Subcutaneous adipose tissue (tissue), 4 donors: Measurements from ENCODE around the gene UBL7. TPM values are rescaled to one million over a fixed set of nuclear protein-coding genes. Genes with fewer than 3 reads are reported as not detected.

Experiments
- CTCF ChIP-seq: fragments of 450-650 bp; IDR thresholded peaks from one replicate; pipeline ENCODE4 v1.5.1; 2016; ENCODE audit warnings: low read depth, mild to moderate bottlenecking, control low read depth, antibody characterized with exemption, moderate library complexity
- total RNA-seq, 4 donors: library from RNA; depleted of rRNA; stranded (reverse); fragments of >200 nt; gene quantifications; one replicate each; pipeline ENCODE4 v1.1.0, GENCODE V29; 2016

The UBL7 gene
- total RNA-seq, 4 donors from 2014 or later = 31.1 to 38.4 (median 38.2) TPM

- TF ChIP-seq CTCF = no peak
Observed at GRCh38 chr15:74423431-74424257, 37.3 kb downstream of the UBL7 start.

GRCh38 chr15:74422652-74423430 is 38.1 kb downstream of the UBL7 start:
- TF ChIP-seq CTCF = no peak

- TF ChIP-seq CTCF = no peak
Observed at GRCh38 chr15:74422265-74422651, 38.7 kb downstream of the UBL7 start.

DNA sequence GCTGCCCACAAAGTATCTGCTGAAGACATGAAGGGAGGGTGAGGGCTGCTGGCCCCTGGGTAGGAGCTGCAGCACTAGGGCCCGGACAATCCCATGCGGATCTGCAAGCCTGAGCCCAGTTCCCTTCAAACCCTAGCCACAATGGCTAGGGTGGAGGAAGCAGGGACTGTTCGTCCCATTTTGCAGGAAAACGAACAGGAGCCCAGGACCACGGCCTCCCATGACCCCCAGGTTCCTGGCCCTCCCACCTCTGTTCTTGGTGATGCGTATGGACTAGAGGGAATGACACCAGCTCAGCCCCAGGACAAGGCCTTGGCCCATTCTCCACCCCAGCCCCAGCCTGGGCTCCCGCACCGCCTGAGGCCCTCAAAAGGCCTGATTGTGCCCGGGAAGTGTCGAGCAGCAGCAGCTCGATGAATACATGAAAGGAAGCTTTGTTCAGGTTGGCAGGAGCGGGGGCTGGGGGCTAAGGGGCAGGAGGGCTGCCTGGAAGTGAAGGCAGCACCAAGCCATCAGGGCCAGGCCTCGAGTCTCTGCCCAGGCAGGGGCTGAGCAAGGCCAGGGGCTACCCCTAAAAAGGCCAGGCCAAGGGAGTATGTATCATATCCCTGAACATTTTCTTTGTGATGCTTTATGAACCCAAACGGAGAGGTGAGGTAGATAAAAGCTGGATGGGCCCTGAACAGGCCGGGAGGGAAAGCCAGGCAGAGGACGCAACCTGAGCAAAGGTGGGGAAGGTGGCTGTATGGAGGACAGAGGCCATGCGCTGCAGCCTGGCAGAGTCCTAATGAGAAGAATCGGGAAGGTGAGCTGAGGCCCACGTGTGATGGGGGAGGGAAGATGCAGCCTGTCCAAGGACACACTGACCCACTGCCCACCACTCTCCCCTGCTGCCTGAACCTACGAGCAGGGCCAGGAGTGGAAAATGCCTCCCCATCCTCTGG is 39.4 kb downstream of the UBL7 start:
- no peak for TF ChIP-seq CTCF

DNA sequence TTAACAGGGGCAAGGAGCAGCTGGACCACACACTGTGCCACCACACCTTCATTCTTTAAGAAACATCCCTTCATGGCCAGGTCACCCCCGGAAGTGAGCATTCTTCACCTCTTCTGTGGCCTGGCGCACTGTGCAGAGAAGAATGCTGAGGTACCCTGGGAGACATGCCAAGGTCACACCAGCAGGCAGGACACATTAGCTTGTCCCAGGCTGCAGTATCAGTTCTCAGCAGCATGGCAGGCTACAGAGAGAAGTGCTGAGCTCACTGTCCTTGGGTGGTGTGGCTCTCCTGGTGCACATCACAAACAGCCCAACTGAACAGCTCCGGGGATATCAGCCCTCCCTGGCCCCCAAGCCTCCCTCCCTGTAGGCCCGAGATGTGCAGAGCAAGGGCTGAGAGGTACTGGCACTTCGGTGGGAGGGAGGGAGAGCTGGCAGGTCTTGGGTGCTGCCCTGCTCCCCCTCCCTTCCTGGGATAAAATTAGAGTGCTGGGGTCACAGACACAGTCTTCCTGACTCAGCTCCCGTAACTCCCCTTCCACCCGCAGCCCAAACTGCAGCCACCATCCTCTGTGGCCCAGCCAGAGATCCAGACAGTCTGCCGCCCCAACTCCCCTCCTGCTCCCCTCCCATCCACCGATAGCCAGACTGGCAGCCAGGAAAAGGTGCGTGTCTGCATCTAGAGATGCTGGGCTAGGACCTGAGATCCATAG is 40.6 kb downstream of the UBL7 start:
- no peak for TF ChIP-seq CTCF

DNA sequence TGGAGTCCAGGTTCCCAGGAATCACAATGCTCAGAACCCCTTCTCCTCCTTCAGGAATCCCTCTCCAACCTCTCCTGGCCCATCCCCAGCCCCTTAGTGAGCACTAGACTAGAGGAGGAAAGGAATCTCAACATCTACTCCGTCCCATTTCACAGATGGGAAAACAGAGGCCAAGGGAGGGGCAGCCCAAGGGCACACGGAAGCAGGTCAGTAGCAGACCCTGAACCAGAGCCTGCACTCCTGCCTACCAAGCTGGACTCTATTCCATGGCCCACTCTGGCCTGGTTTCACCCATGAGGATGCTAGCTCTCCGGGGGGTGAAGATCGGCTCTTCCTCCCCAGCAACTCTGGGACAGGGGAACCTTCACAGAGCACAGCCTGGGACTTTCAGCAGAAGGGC is 41.5 kb downstream of the UBL7 start:
- no peak for TF ChIP-seq CTCF
